ENCODE measurements around the gene TCF25.
"Not testable (repeated sequence)": the region's sequence is repeated elsewhere in the genome, so short reads cannot be mapped to it uniquely, and the experiment has no call there.

The TCF25 gene

DNA sequence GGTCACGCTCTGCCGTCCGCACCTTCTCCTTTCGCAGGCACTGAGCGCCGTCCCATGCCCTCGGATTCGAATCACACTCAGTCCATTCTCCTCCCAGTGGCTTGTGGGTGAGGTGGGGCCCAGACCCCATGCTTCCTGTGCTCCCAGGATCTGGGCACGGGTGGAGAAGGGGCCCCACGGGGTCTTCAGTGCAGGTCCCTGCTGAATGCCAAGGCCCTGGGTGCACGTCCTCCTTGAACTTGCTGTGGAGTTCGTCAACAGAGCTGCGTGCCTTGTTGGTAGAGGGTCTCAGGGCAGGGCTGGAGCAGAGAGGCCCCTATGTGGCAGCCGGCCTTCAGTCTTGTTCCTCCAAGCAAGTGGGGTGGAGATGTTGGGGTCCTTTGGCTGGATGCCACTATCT, 38.0 kb downstream of the TCF25 start:
- H3K9me3 ChIP-seq (ENCODE audit: insufficient read depth, low read depth, low read length), result peaks cover 11% of the 10 kb centered on the region
- H3K4me1 ChIP-seq (ENCODE audit: insufficient read depth, low read length), result no peaks in the 10 kb centered on the region
- H3K27ac ChIP-seq (ENCODE audit: low read length), result no peak overlapping the region
- H3K27me3 ChIP-seq (ENCODE audit: insufficient read depth, low read length), result no peaks in the 10 kb centered on the region
- peaks cover 30% of the 10 kb centered on the region for H3K36me3 ChIP-seq (ENCODE audit: insufficient read depth, low read depth, low read length)
- no peak overlapping the region for H3K9ac ChIP-seq (ENCODE audit: low read depth, low read length)
- H3K4me3 ChIP-seq (ENCODE audit: low read length), result no peak overlapping the region

DNA sequence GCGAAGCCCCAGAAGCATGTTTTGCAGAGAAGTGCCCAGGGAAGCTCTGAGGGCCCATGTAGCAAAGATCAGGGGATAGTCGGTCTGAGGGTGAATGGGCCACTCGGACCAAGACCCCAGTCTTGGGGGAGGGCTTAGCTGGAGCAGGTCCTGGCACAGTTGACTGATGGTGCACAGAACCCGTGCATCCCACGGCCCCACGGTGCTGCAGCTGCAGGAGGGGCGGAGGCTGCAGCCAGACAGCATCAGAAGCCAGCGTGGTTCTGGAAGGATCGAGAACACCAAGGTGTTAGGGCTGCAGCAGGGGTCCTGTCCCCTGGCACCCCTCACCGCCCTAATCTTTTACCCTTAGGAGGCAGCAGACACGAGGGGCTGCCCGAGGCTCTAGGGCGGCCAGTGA, 38.8 kb downstream of the TCF25 start:
- no peak overlapping the region for H3K27ac ChIP-seq (ENCODE audit: low read length)
- no peaks in the 10 kb centered on the region for H3K4me1 ChIP-seq (ENCODE audit: insufficient read depth, low read length)
- H3K36me3 ChIP-seq (ENCODE audit: insufficient read depth, low read depth, low read length), result peaks cover 23% of the 10 kb centered on the region
- H3K9me3 ChIP-seq (ENCODE audit: insufficient read depth, low read depth, low read length), result peaks cover 8% of the 10 kb centered on the region
- no peak overlapping the region for H3K9ac ChIP-seq (ENCODE audit: low read depth, low read length)
- H3K4me3 ChIP-seq (ENCODE audit: low read length), result no peak overlapping the region
- no peaks in the 10 kb centered on the region; the same call in 1 of the 2 replicates for H3K27me3 ChIP-seq (ENCODE audit: insufficient read depth, low read length)

DNA sequence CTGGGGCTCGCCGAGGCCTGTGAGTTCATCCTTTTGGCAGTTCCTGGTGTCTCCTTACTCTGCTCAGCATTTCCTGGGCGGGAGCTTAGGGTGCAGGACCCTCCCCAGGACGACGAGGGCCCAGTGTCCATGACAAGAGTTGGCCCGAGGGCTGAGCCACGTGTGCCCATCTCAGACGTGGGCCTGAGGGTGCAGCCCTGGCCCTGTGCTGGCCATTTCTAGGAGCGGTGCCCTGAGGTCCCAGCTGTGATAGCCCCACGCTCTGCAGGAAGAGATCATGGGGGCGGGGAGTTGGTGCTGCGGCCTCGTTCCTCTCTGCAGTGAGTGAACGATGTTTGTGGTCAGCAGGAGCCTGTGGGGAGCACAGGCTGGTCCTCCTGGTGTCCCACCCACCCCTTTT, 39.2 kb downstream of the TCF25 start:
- Histone ChIP-seq H3K36me3 (ENCODE audit: insufficient read depth, low read depth, low read length) (peaks cover 23% of the 10 kb centered on the region; the same call in 1 of the 2 replicates), H3K9ac (ENCODE audit: low read depth, low read length) (no peak overlapping the region), H3K27me3 (ENCODE audit: insufficient read depth, low read length) (no peaks in the 10 kb centered on the region; the same call in 1 of the 2 replicates), H3K9me3 (ENCODE audit: insufficient read depth, low read depth, low read length) (peaks cover 8% of the 10 kb centered on the region), H3K27ac (ENCODE audit: low read length) (no peak overlapping the region), H3K4me3 (ENCODE audit: low read length) (no peak overlapping the region), H3K4me1 (ENCODE audit: insufficient read depth, low read length) (no peaks in the 10 kb centered on the region)

DNA sequence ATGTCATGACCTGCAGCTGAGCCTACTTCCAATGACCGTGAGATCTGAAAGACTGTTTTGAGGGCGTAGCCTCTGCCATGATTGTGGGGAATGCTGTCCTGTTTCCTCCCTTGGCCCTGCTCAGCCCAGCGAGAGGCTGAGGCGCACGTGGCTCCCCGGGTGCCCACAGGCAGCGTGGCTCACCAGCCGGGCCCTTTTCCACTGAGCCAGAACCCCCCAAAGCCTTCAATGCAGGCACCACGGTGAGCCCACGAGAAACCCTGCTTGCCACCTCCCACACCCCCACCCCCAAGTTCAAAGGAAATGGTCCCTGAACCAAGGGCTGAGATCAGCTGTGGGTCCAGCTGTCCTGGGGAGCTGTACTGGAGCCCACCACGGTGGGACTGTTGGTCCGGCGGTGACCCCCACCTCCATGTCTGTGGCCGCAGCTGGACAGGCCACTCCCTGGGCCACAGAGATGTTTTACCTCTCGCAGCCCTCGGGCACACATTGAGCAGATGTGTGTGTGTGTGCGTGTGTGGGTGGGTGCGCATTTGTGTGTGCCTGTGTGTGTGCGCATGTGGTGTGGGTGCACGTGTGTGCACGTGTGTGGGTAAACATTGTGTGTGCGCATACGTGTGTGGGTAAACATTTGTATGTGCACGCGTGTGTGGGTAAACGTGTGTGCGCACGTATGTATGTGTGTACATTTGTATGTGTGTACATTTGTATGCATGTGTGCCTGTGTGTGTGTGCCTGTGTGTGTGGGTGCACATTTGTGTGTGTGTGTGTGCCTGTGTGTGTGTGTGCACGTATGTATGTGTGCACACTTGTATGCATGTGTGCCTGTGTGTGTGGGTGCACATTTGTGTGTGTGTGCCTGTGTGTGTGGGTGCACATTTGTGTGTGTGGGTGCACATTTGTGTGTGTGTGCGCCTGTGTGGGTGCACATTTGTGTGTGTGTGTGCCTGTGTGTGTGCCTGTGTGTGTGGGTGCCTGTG, 40.3 kb downstream of the TCF25 start:
- H3K27ac ChIP-seq (ENCODE audit: low read length), result no peak overlapping the region
- no peak overlapping the region for H3K9ac ChIP-seq (ENCODE audit: low read depth, low read length)
- H3K4me1 ChIP-seq (ENCODE audit: insufficient read depth, low read length), result no peaks in the 10 kb centered on the region
- H3K36me3 ChIP-seq (ENCODE audit: insufficient read depth, low read depth, low read length), result peaks cover 19% of the 10 kb centered on the region; the same call in 1 of the 2 replicates
- H3K27me3 ChIP-seq (ENCODE audit: insufficient read depth, low read length), result peaks cover 9% of the 10 kb centered on the region; the same call in 1 of the 2 replicates
- H3K4me3 ChIP-seq (ENCODE audit: low read length), result no peak overlapping the region
- H3K9me3 ChIP-seq (ENCODE audit: insufficient read depth, low read depth, low read length), result no peaks in the 10 kb centered on the region

DNA sequence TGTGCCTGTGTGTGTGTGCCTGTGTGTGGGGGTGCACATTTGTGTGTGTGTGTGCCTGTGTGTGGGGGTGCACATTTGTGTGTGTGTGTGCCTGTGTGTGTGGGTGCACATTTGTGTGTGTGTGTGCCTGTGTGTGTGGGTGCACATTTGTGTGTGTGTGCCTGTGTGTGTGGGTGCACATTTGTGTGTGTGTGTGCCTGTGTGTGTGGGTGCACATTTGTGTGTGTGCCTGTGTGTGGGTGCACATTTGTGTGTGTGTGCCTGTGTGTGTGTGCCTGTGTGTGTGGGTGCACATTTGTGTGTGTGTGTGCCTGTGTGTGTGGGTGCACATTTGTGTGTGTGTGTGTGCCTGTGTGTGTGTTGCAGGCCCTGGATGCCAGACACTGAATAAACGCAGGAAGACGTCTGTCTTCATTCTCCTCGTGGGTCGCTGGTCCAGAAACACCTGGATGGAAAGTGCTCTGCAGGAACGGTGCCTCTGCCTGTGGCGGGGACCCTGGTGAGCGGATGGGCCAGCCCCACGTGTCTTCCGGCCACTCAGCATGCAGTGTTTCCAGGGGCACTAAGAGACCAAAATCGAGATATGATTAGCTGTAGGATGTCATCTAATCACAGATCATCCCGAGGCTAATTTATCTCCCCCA, 41.4 kb downstream of the TCF25 start:
- Histone ChIP-seq H3K36me3 (ENCODE audit: insufficient read depth, low read depth, low read length) (peaks cover 13% of the 10 kb centered on the region; the same call in 1 of the 2 replicates), H3K27me3 (ENCODE audit: insufficient read depth, low read length) (peaks cover 20% of the 10 kb centered on the region)
- H3K4me1 ChIP-seq (ENCODE audit: insufficient read depth, low read length); H3K9ac ChIP-seq (ENCODE audit: low read depth, low read length); H3K9me3 ChIP-seq (ENCODE audit: insufficient read depth, low read depth, low read length); H3K27ac ChIP-seq (ENCODE audit: low read length); H3K4me3 ChIP-seq (ENCODE audit: low read length): not testable (repeated sequence)

DNA sequence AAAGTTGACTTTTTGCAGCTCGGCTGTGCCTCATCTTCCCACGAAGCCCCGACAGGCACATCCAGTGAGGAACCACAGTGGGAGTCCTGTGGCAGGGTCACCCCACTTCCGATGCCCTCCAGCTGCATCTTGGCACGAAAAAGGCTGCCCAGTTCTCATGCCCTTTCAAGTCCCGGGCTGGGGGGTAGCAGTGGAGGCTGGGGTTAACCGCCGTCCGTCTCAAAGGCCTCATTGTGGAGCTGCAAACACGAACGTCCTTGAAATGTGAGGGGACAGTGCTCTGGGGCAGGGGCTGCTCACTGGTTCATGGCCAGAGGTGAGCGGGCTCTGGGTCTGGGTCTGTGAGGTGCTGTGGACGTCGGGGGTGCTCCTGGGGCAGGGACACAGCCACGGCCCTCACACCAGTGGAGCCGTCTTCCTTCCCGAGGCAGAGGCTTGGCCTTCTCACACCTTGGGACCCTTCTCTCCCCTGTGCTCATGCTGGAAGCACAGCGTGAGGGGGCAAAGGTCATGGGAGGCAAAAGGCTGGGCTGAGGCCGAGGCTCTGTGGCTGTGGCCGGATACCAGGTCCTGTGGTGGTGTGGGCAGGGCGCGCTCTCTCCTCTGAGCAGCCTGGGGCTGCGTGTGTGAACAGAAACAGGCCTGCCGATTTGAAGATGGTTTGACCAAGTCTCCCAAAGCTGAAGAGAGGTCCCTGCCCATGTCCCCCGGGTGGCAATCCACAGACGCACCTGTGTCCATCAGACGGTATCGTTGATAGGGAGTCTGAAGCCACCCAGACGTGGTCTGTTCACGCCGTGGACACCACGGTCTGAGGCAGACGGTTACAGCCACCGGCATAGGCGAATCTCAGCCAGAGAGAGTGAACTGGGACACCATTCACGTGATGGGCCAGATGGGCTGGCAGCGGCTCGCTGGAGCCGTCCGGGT, 42.2 kb downstream of the TCF25 start:
- H3K4me1 ChIP-seq (ENCODE audit: insufficient read depth, low read length), result no peaks in the 10 kb centered on the region
- no peak overlapping the region for H3K9ac ChIP-seq (ENCODE audit: low read depth, low read length)

DNA sequence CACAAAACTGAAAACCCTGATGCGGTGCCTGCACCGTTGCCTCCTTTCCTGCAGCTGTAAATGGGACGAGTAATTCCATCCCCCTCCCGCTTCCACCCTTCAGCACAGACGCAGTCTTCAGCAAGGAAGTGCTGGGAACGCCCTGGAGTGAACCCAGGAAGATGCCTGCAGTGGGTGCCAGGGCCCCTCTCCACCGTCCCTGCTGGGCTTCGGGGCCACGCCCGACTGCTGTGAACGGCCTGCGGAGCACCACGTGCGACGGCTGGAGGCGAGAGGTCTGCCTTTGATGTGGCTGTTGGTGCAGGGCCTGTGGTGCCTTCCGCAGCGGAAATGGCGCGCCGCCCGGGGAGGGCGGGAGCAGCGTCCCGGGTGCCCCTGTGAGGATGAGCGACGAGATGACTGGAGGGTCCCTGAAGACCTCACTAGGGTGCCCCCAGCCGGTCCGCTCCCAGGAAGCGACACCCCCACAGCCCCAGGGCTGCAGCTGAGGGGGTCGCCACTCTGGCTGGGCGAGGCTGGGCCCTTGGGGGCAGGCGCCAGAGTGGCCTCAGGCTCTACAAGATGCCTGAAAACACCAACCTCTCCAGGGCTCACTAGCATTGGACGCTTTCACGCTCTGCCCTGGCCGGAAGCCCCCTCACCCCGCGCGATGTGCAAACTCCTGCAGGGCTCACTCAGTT, 44.5 kb downstream of the TCF25 start:
- H3K4me3 ChIP-seq (ENCODE audit: low read length), result peak overlapping the region; percentile 71
- no peaks in the 10 kb centered on the region for H3K36me3 ChIP-seq (ENCODE audit: insufficient read depth, low read depth, low read length)
- peak overlapping the region; percentile 55; the same call in 1 of the 2 replicates for H3K9ac ChIP-seq (ENCODE audit: low read depth, low read length)
- H3K9me3 ChIP-seq (ENCODE audit: insufficient read depth, low read depth, low read length), result no peaks in the 10 kb centered on the region
- peaks cover 47% of the 10 kb centered on the region for H3K27me3 ChIP-seq (ENCODE audit: insufficient read depth, low read length)
- H3K27ac ChIP-seq (ENCODE audit: low read length), result no peak overlapping the region
- H3K4me1 ChIP-seq (ENCODE audit: insufficient read depth, low read length), result peaks cover 10% of the 10 kb centered on the region

More for the DNA sequence above, 42.2 kb downstream of the TCF25 start:
- no peaks in the 10 kb centered on the region for H3K9me3 ChIP-seq (ENCODE audit: insufficient read depth, low read depth, low read length)
- H3K36me3 ChIP-seq (ENCODE audit: insufficient read depth, low read depth, low read length), result peaks cover 11% of the 10 kb centered on the region; the same call in 1 of the 2 replicates
- H3K4me3 ChIP-seq (ENCODE audit: low read length), result no peak overlapping the region
- peaks cover 28% of the 10 kb centered on the region for H3K27me3 ChIP-seq (ENCODE audit: insufficient read depth, low read length)
- H3K27ac ChIP-seq (ENCODE audit: low read length), result no peak overlapping the region

DNA sequence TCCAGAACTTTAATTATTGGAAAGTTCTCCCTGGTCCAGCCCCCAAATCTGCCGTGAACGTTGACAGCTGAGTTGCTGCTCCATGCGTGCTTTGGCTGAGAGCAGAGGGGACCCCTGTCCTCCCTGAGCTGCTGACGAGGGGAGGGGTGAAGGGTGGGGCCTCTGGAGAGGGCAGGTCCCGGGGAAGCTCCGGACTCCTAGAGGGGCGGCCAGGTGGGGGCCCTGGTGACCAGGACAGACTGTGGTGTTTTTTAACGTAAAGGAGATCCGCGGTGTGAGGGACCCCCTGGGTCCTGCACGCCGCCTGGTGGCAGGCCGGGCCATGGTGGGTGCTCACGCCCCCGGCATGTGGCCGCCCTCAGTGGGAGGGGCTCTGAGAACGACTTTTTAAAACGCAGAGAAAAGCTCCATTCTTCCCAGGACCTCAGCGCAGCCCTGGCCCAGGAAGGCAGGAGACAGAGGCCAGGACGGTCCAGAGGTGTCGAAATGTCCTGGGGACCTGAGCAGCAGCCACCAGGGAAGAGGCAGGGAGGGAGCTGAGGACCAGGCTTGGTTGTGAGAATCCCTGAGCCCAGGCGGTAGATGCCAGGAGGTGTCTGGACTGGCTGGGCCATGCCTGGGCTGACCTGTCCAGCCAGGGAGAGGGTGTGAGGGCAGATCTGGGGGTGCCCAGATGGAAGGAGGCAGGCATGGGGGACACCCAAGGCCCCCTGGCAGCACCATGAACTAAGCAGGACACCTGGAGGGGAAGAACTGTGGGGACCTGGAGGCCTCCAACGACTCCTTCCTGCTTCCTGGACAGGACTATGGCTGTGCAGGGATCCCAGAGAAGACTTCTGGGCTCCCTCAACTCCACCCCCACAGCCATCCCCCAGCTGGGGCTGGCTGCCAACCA, 45.3 kb downstream of the TCF25 start, which contains the start of gene MC1R:
Gene MC1R (plus strand): TSS at position 410 of the 895 bp plus-strand sequence. CDS start 397 bp downstream, at position 807.
- Histone ChIP-seq H3K27me3 (ENCODE audit: insufficient read depth, low read length) (peaks cover 47% of the 10 kb centered on the region), H3K36me3 (ENCODE audit: insufficient read depth, low read depth, low read length) (no peaks in the 10 kb centered on the region), H3K9ac (ENCODE audit: low read depth, low read length) (peak within 1 kb of the TSS; percentile 55; the same call in 1 of the 2 replicates), H3K4me3 (ENCODE audit: low read length) (peak within 1 kb of the TSS; percentile 71), H3K4me1 (ENCODE audit: insufficient read depth, low read length) (peaks cover 10% of the 10 kb centered on the region), H3K9me3 (ENCODE audit: insufficient read depth, low read depth, low read length) (no peaks in the 10 kb centered on the region), H3K27ac (ENCODE audit: low read length) (no peak within 1 kb of the TSS)

DNA sequence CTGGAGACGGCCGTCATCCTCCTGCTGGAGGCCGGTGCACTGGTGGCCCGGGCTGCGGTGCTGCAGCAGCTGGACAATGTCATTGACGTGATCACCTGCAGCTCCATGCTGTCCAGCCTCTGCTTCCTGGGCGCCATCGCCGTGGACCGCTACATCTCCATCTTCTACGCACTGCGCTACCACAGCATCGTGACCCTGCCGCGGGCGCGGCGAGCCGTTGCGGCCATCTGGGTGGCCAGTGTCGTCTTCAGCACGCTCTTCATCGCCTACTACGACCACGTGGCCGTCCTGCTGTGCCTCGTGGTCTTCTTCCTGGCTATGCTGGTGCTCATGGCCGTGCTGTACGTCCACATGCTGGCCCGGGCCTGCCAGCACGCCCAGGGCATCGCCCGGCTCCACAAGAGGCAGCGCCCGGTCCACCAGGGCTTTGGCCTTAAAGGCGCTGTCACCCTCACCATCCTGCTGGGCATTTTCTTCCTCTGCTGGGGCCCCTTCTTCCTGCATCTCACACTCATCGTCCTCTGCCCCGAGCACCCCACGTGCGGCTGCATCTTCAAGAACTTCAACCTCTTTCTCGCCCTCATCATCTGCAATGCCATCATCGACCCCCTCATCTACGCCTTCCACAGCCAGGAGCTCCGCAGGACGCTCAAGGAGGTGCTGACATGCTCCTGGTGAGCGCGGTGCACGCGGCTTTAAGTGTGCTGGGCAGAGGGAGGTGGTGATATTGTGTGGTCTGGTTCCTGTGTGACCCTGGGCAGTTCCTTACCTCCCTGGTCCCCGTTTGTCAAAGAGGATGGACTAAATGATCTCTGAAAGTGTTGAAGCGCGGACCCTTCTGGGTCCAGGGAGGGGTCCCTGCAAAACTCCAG, 46.4 kb downstream of the TCF25 start:
- Histone ChIP-seq H3K9ac (ENCODE audit: low read depth, low read length) (no peak overlapping the region), H3K9me3 (ENCODE audit: insufficient read depth, low read depth, low read length) (no peaks in the 10 kb centered on the region), H3K27me3 (ENCODE audit: insufficient read depth, low read length) (peaks cover 47% of the 10 kb centered on the region), H3K4me1 (ENCODE audit: insufficient read depth, low read length) (peaks cover 10% of the 10 kb centered on the region), H3K36me3 (ENCODE audit: insufficient read depth, low read depth, low read length) (no peaks in the 10 kb centered on the region), H3K4me3 (ENCODE audit: low read length) (no peak overlapping the region), H3K27ac (ENCODE audit: low read length) (no peak overlapping the region)

Data from iPS-20b (cell line).